ENCODE results near the gene DNAJC8.

The DNAJC8 gene

GRCh38 chr1:28249866-28250295, 17.1 kb upstream of the DNAJC8 start:
- DNase-seq (ENCODE audit: low read depth) = no peak
- no peak overlapping the region for H3K4me3 ChIP-seq (ENCODE audit: low read depth, low read length)
- TF ChIP-seq, protein P1, sequence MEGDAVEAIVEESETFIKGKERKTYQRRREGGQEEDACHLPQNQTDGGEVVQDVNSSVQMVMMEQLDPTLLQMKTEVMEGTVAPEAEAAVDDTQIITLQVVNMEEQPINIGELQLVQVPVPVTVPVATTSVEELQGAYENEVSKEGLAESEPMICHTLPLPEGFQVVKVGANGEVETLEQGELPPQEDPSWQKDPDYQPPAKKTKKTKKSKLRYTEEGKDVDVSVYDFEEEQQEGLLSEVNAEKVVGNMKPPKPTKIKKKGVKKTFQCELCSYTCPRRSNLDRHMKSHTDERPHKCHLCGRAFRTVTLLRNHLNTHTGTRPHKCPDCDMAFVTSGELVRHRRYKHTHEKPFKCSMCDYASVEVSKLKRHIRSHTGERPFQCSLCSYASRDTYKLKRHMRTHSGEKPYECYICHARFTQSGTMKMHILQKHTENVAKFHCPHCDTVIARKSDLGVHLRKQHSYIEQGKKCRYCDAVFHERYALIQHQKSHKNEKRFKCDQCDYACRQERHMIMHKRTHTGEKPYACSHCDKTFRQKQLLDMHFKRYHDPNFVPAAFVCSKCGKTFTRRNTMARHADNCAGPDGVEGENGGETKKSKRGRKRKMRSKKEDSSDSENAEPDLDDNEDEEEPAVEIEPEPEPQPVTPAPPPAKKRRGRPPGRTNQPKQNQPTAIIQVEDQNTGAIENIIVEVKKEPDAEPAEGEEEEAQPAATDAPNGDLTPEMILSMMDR (IDR thresholded peaks at IDR 0.05; ENCODE audit: control insufficient read depth, extremely low read depth, insufficient read depth) = no peak

DNA sequence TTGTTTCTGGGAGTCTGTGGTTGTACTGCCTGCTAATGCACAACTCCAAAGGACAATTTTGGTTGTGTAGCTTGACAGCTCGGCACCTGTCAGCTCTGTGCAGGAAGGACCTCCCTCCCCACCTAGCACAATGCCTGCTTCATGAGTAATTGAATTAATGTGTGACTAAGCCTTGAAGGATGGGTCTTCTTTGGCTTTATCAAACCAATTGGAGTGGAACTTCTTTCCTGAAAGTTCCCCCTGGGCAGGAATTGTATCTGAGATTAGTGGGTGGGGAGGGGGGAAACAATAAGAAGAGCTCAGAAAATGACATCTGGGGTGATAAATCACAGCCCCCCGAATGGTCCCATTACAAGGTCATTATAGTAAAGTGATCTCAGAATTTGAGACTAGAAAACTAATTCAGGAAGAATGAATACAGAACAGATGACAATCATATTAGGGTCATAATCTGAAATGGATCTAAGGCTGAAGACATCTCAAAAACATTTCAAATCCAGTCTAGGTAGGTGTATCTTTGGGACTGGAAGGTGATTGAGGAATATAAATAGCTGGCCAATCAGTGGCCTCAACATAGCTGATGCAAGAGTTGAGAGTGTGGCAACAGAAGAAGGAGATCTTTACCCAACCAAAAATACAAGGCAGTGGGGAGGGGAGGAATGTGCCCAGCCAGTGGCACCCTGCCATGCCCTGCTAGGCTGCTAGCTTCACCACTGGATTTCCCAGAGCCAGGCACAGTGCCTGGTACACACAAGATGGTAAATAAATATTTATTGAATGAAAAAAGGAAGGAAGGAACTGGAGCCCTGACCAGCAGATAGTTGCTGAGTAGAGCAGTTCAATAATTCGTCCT, 16.4 kb upstream of the DNAJC8 start:
- TF ChIP-seq, protein P1 (IDR thresholded peaks at IDR 0.05; ENCODE audit: control insufficient read depth, extremely low read depth, insufficient read depth) = no peak
- peak; percentile 97 for DNase-seq (ENCODE audit: low read depth)
- peak overlapping the region; percentile 28 for H3K4me3 ChIP-seq (ENCODE audit: low read depth, low read length)

GRCh38 chr1:28248273-28249012, 15.6 kb upstream of the DNAJC8 start:
- peak overlapping the region; percentile 28 for H3K4me3 ChIP-seq (ENCODE audit: low read depth, low read length)
- TF ChIP-seq, protein P1 (IDR thresholded peaks at IDR 0.05; ENCODE audit: control insufficient read depth, extremely low read depth, insufficient read depth) = peak; percentile 89
- no peak for DNase-seq (ENCODE audit: low read depth)

DNA sequence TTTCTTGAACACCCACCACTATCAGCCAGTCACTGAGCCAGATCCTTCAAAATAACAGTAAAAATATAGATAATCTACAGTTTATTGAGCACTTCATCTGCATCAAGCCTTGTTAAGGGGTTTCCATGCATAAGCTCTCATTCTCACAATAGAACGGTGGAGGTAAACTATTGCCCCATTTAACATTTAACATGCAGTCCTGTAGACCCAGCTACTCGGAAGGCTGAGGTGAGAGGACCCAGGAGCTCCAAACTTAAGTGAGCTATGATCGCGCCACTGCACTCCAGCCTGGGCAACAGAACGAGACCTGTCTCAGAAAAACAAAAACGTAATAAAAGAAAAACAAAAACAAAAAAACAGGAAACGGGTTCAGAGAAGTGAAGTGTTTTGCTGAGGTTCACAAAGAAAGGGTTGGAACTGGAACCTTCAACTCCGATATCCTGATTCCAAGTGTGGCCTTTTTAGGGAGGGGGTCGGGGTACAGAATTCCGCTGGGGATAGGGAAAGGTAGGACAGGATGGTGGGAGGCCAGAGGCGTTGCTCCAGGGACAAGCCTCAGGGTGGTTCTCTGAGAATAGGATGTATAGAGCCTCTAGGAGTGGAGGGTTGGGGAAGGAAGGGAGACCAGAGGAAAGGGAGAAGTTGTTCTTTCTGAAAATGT, 14.9 kb upstream of the DNAJC8 start:
- peak overlapping the region; percentile 64 for H3K4me3 ChIP-seq (ENCODE audit: low read depth, low read length)
- DNase-seq (ENCODE audit: low read depth) = no peak
- TF ChIP-seq, protein P1 (IDR thresholded peaks at IDR 0.05; ENCODE audit: control insufficient read depth, extremely low read depth, insufficient read depth) = no peak

DNA sequence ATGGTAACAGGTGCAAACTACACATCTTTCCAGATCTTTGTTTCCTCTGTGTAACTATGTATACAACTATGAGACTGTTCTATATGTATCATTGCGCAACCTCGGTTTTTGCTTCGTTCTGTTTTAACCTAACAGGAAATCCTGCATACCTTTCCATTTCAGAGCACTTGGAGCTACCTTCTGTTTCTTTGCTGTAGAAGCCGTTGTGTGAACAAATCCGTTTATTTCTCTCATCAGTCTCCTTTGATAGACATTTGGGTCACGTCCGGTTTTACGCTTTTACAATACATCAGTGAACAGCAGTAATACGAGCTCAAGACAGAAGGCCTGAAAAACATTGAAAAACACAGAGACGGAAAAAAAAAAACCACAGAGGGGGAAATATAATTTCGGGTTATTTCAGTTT, 13.6 kb upstream of the DNAJC8 start:
- TF ChIP-seq, protein P1 (IDR thresholded peaks at IDR 0.05; ENCODE audit: control insufficient read depth, extremely low read depth, insufficient read depth) = no peak
- peak overlapping the region; percentile 64 for H3K4me3 ChIP-seq (ENCODE audit: low read depth, low read length)
- no peak for DNase-seq (ENCODE audit: low read depth)

DNA sequence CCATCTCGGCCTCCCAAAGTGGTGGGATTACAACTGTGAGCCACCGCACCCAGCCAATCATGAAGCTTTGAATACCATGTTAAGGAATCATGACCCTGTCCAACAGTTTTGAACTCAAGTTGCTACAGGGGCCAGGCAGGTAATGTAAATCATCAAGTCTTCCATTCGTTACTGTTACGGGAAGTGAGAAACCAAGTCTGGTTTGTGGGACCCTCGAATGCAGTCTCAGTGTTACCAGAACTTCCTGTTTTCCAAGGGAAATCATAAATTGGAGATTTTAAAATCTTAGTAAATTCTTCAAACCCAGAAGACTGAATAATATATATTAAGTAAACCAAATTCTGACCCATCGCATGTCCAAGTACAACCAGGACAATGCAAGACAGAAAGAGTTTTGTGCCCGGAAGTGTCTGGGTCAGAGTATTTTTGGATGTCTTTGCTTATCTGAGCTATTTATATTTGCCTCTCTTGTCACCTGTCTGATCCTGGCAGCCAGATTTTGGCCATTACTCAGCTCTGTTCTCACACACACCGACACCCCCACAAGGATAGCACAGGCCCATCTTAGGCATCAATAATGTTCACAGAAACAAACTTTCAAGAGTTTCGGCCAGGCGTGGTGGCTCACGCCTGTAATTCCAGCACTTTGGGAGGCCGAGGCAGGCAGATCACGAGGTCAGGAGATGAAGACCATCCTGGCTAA, 11.9 kb upstream of the DNAJC8 start:
- TF ChIP-seq, protein P1 (IDR thresholded peaks at IDR 0.05; ENCODE audit: control insufficient read depth, extremely low read depth, insufficient read depth) = no peak
- H3K4me3 ChIP-seq (ENCODE audit: low read depth, low read length) = no peak overlapping the region
- DNase-seq (ENCODE audit: low read depth) = no peak
